ENCODE measurements around the gene NRF1.
"Not testable (repeated sequence)": the region's sequence is repeated elsewhere in the genome, so short reads cannot be mapped to it uniquely, and the experiment has no call there.

Gene NRF1

GRCh38 chr7:129611246-129612111, at the start of gene NRF1:
NRF1 (plus strand) TSS chr7:129611720; CDS start chr7:129657352, 45,632 bp downstream.
- DNase-seq (ENCODE audit: low read depth in 2 of 2) = peak; percentile 82 to 83

- not testable (repeated sequence) for DNase-seq (ENCODE audit: low read depth in 2 of 2)
Measured at GRCh38 chr7:129566323-129566722, 45.2 kb upstream of the NRF1 start.

- no peak for DNase-seq (ENCODE audit: low read depth in 2 of 2)
Measured at GRCh38 chr7:129567377-129567776, 44.1 kb upstream of the NRF1 start.

- DNase-seq (ENCODE audit: low read depth in 2 of 2) = no peak
Measured at GRCh38 chr7:129568240-129568639, 43.3 kb upstream of the NRF1 start.

GRCh38 chr7:129569326-129569725, 42.2 kb upstream of the NRF1 start:
- DNase-seq (ENCODE audit: low read depth in 2 of 2) = no peak

- DNase-seq (ENCODE audit: low read depth in 2 of 2) = peak; percentile 44 to 54
Measured at GRCh38 chr7:129569811-129570215, 41.7 kb upstream of the NRF1 start.

GRCh38 chr7:129571201-129571600, 40.3 kb upstream of the NRF1 start:
- DNase-seq (ENCODE audit: low read depth in 2 of 2) = no peak

- no peak for DNase-seq (ENCODE audit: low read depth in 2 of 2)
Measured at GRCh38 chr7:129572205-129572604, 39.3 kb upstream of the NRF1 start.

GRCh38 chr7:129574487-129574886, 37.0 kb upstream of the NRF1 start:
- DNase-seq (ENCODE audit: low read depth in 2 of 2) = peak; percentile 50 to 51

- no peak for DNase-seq (ENCODE audit: low read depth in 2 of 2)
Measured at GRCh38 chr7:129575699-129576098, 35.8 kb upstream of the NRF1 start.

GRCh38 chr7:129576138-129576537, 35.4 kb upstream of the NRF1 start:
- DNase-seq (ENCODE audit: low read depth in 2 of 2) = no peak

GRCh38 chr7:129578829-129579228, 32.7 kb upstream of the NRF1 start:
- no peak for DNase-seq (ENCODE audit: low read depth in 2 of 2)

GRCh38 chr7:129586179-129586578, 25.3 kb upstream of the NRF1 start:
- not testable (repeated sequence) for DNase-seq (ENCODE audit: low read depth in 2 of 2)

GRCh38 chr7:129588268-129588667, 23.3 kb upstream of the NRF1 start:
- DNase-seq (ENCODE audit: low read depth in 2 of 2) = no peak

GRCh38 chr7:129591868-129592267, 19.7 kb upstream of the NRF1 start:
- no peak for DNase-seq (ENCODE audit: low read depth in 2 of 2)

GRCh38 chr7:129596386-129596785, 15.1 kb upstream of the NRF1 start:
- peak in 1 of 2 experiments; percentile 9 for DNase-seq (ENCODE audit: low read depth in 2 of 2)

GRCh38 chr7:129597672-129598071, 13.8 kb upstream of the NRF1 start:
- no peak for DNase-seq (ENCODE audit: low read depth in 2 of 2)

- DNase-seq (ENCODE audit: low read depth in 2 of 2) = no peak
Measured at GRCh38 chr7:129599174-129599573, 12.3 kb upstream of the NRF1 start.

GRCh38 chr7:129603594-129603993, 7.9 kb upstream of the NRF1 start:
- DNase-seq (ENCODE audit: low read depth in 2 of 2) = not testable (repeated sequence)

GRCh38 chr7:129604021-129604420, 7.5 kb upstream of the NRF1 start:
- DNase-seq (ENCODE audit: low read depth in 2 of 2) = not testable (repeated sequence)

GRCh38 chr7:129604713-129605437, 6.6 kb upstream of the NRF1 start:
- no peak for DNase-seq (ENCODE audit: low read depth in 2 of 2)

- DNase-seq (ENCODE audit: low read depth in 2 of 2) = no peak
Measured at GRCh38 chr7:129605960-129606614, 5.4 kb upstream of the NRF1 start.

Data from fibroblast of skin of left quadriceps (primary cell).